Neural crest cell (in vitro differentiated cells): ENCODE measurements around the gene ZC3HAV1L. TPM values are rescaled to one million over a fixed set of nuclear protein-coding genes. Genes with fewer than 3 reads are reported as not detected.

Experiments used
- DNase-seq: peaks from one replicate; pipeline ENCODE4 v3.0.0; 2021; ENCODE audit warnings: low read depth, mixed read lengths, low spot score
- H3K27ac Mint-ChIP-seq: one replicate; pipeline ENCODE4 v1.8.0; 2021; ENCODE audit warnings: mild to moderate bottlenecking, mixed read lengths; ENCODE audit not compliant: unreplicated experiment
- H3K27me3 Mint-ChIP-seq: 2 replicates; pipeline ENCODE4 v1.8.0; 2021; ENCODE audit warnings: low read depth, mild to moderate bottlenecking, mixed read lengths
- H3K36me3 Mint-ChIP-seq: 2 replicates; pipeline ENCODE4 v1.8.0; 2021; ENCODE audit warnings: low read depth, mild to moderate bottlenecking, mixed read lengths
- H3K4me1 Mint-ChIP-seq: 2 replicates; pipeline ENCODE4 v1.8.0; 2021; ENCODE audit warnings: mixed read lengths
- H3K4me3 Mint-ChIP-seq: one replicate; pipeline ENCODE4 v1.8.0; 2021; ENCODE audit warnings: mild to moderate bottlenecking, mixed read lengths
- H3K9me3 Mint-ChIP-seq: 2 replicates; pipeline ENCODE4 v1.8.0; 2021; ENCODE audit warnings: mixed read lengths
- total RNA-seq: library from RNA; stranded (reverse); gene quantifications from 2 replicates; pipeline ENCODE4 v1.2.1, GENCODE V29; 2021
- TF ChIP-seq, protein P1 (sequence below): fragments of 200-600 bp; sonication (generic); conservative IDR thresholded peaks from 2 replicates; pipeline ENCODE4 v1.5.0; 2021; ENCODE audit warnings: antibody characterized with exemption, mild to moderate bottlenecking

ZC3HAV1L gene
- total RNA-seq, 1 donor from 2014 or later, result 0.44 TPM

DNA sequence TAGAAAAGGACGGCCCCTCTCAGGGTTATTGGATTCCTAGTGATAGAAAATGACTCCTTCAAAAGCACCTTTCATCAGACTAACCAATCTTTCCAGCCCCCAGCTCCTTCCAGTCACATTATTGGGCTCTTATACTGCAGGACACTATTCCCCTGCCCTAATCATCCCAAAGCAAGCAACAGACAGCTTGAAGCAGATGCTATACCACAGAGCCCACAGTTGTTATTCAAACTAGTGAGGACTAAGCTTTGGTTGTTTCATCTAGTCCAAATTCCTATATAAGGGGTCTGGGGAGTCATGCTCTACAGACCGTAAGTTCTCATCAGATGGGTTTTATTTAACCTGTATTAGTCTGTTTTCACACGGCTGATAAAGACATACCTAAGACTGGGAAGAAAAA, 24.5 kb downstream of the ZC3HAV1L start:
- Mint-ChIP-seq H3K27ac (no peak overlapping the region), H3K36me3 (no peaks in the 10 kb centered on the region), H3K4me1 (no peaks in the 10 kb centered on the region), H3K4me3 (no peak overlapping the region), H3K9me3 (peaks cover 9% of the 10 kb centered on the region), H3K27me3 (no peaks in the 10 kb centered on the region)
- TF ChIP-seq, protein P1, sequence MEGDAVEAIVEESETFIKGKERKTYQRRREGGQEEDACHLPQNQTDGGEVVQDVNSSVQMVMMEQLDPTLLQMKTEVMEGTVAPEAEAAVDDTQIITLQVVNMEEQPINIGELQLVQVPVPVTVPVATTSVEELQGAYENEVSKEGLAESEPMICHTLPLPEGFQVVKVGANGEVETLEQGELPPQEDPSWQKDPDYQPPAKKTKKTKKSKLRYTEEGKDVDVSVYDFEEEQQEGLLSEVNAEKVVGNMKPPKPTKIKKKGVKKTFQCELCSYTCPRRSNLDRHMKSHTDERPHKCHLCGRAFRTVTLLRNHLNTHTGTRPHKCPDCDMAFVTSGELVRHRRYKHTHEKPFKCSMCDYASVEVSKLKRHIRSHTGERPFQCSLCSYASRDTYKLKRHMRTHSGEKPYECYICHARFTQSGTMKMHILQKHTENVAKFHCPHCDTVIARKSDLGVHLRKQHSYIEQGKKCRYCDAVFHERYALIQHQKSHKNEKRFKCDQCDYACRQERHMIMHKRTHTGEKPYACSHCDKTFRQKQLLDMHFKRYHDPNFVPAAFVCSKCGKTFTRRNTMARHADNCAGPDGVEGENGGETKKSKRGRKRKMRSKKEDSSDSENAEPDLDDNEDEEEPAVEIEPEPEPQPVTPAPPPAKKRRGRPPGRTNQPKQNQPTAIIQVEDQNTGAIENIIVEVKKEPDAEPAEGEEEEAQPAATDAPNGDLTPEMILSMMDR, result no peak
- no peak for DNase-seq

DNA sequence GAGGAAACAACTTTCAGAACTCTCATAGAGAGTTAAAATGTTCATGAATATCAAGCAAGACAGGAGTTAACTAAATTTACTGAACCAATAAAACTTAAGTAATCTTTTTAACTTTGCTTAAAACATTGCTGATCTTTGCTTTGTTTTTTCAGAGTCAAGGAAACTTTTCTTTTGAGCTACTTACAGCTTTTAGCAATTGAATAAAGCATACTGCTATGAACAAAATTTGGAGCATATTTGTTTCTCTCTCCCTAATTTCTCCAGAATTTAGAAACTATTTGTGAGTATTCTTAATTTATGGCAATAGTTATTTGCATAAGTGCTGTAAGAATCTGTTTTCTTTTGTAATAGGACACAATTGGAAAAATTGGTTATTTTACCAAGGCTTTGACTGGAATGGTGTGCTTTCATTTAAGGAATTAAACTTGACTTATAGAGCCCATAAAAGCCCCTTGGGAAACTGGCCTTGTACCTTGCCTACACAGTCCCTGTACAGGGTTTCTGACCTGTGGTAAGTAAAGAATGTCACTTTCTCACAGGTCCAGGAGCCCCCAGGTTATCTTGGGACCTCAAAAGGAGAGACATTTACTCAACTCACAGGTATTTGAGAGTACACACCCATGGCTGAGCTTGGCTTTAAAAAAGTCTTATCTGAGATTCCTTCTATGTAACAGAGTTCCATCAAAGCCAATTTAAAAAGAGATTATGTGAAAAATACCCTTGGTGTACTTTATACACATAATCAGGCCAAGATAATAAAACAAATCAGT, 31.3 kb downstream of the ZC3HAV1L start:
- TF ChIP-seq, protein P1, result no peak
- H3K27ac Mint-ChIP-seq, result no peak overlapping the region
- peaks cover 7% of the 10 kb centered on the region for H3K9me3 Mint-ChIP-seq
- H3K27me3 Mint-ChIP-seq, result no peaks in the 10 kb centered on the region
- no peak for DNase-seq
- no peaks in the 10 kb centered on the region for H3K36me3 Mint-ChIP-seq
- no peak overlapping the region for H3K4me3 Mint-ChIP-seq
- H3K4me1 Mint-ChIP-seq, result no peaks in the 10 kb centered on the region

DNA sequence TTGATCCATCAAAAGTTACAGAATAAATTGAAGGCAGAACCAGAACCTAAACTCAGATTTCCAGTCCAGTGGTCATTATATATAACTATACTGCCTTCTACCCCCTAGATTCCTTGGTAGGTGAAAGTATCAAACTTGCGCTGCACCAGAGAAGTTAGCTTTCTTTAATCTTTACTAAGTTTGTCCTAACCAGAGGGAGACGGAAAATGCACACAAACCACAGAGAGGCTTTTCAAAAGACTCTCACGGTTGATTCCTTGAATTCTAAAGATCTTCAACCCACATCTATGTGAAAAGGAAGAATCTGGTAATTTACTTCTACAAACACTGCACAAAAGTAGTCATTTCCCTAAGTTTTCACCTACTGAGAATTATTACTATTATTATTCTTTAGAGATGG, 36.4 kb downstream of the ZC3HAV1L start:
- no peaks in the 10 kb centered on the region for H3K9me3 Mint-ChIP-seq
- H3K27me3 Mint-ChIP-seq, result no peaks in the 10 kb centered on the region
- no peak overlapping the region for H3K27ac Mint-ChIP-seq
- H3K4me3 Mint-ChIP-seq, result no peak overlapping the region
- TF ChIP-seq, protein P1, result no peak
- no peaks in the 10 kb centered on the region for H3K4me1 Mint-ChIP-seq
- no peak for DNase-seq
- no peaks in the 10 kb centered on the region for H3K36me3 Mint-ChIP-seq

DNA sequence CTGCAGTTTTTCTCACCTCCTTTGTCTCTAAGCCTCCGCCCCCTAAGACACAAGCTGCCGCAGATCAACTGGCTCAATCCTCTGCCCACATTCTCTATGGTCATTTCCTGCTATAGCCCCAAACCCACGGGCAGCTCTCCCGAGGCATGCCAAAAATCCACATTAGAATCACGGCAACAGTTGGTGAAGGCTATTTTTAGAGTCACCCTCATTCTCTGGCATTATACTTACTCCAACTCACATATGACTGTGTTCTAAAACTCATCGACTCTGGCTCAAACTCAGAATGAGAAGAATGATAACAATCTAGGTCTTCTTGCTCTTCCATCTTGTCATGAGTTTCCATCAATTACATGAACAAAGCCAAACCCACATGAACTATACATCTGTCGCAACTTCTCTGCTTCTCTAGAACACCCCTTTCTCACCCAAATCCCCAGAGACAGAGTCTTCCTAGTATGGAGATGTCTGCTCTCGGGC, 43.8 kb downstream of the ZC3HAV1L start:
- Mint-ChIP-seq H3K27me3 (peaks cover 3% of the 10 kb centered on the region), H3K9me3 (peaks cover 3% of the 10 kb centered on the region), H3K36me3 (no peaks in the 10 kb centered on the region), H3K4me3 (no peak overlapping the region), H3K4me1 (no peaks in the 10 kb centered on the region), H3K27ac (no peak overlapping the region)
- TF ChIP-seq, protein P1, result no peak
- no peak for DNase-seq

DNA sequence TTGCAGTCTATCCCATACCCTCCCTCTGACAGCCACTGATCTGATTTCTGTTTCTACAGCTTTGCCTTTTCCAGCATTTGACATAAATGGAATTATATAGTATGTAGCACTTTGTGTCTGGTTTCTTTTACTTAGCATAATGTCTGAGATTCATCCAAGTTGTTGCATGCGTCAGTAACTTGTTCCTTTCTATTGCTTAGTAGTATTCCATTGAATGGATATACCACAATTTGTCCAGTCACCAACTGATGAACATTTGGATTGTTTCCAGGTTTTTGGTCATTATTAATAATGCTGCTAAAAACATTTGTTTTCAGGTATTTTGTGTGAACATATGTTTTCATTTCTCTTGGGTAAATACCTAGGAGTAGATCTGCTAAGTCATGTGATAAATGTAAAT, 48.2 kb downstream of the ZC3HAV1L start:
- peaks cover 3% of the 10 kb centered on the region for H3K9me3 Mint-ChIP-seq
- no peak for DNase-seq
- TF ChIP-seq, protein P1, result no peak
- H3K4me3 Mint-ChIP-seq, result no peak overlapping the region
- H3K27me3 Mint-ChIP-seq, result peaks cover 3% of the 10 kb centered on the region
- H3K27ac Mint-ChIP-seq, result no peak overlapping the region
- peaks cover 2% of the 10 kb centered on the region for H3K4me1 Mint-ChIP-seq
- H3K36me3 Mint-ChIP-seq, result no peaks in the 10 kb centered on the region
